ENCODE measurements around the gene RALGAPA2. TPM values are rescaled to one million over a fixed set of nuclear protein-coding genes. Genes with fewer than 3 reads are reported as not detected.

RALGAPA2 gene
- total and polyA plus RNA-seq, 5 donors from 2014 or later = 4.7 to 28.8 (median 6.2) TPM

DNA sequence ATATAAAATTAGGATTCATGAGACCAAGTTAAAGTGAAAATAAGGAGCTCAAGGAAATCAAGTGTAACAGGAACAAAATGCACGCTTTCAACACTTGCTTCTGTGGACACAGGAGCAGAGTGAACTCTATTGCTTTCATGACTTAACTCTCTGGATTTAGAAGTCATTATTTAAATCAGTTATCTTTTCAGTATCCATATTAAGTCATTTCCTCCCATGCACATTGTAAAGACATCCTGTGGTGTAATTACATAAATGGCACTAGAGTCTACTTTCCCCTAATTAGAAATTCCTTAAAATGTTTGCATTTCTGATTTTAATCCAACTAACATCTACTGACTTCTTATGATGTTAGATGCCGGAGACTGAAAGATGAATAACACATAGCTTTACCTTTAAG, 256.5 kb downstream of the RALGAPA2 start:
- Mint-ChIP-seq H3K4me3 (no peak overlapping the region), H3K27me3 (no peaks in the 10 kb centered on the region), H3K36me3 (peaks cover 35% of the 10 kb centered on the region), H3K4me1 (peaks cover 16 to 30% (median 23%) of the 10 kb centered on the region in 4 donors), H3K27ac (no peak overlapping the region), H3K9me3 (no peaks in the 10 kb centered on the region)
- Histone ChIP-seq H3K36me3 (ENCODE audit: control insufficient read depth, insufficient read depth, low read length) (no peaks in the 10 kb centered on the region), H3K9me3 (ENCODE audit: control insufficient read depth in 2 of 2, low read length in 2 of 2) (no peaks in the 10 kb centered on the region), H3K27ac (ENCODE audit: insufficient read depth, low read length, poor library complexity, severe bottlenecking) (no peak overlapping the region), H3K27me3 (ENCODE audit: control insufficient read depth, insufficient read depth, low read length) (no peaks in the 10 kb centered on the region), H3K4me1 (ENCODE audit: control insufficient read depth, insufficient read depth, low read length, poor library complexity, severe bottlenecking) (peaks cover 16% of the 10 kb centered on the region), H3K4me3 (ENCODE audit: low read depth, low read length) (no peak overlapping the region)
- DNase-seq = no peak
- no peak for ATAC-seq (ENCODE audit: low read depth in 2 of 2)

DNA sequence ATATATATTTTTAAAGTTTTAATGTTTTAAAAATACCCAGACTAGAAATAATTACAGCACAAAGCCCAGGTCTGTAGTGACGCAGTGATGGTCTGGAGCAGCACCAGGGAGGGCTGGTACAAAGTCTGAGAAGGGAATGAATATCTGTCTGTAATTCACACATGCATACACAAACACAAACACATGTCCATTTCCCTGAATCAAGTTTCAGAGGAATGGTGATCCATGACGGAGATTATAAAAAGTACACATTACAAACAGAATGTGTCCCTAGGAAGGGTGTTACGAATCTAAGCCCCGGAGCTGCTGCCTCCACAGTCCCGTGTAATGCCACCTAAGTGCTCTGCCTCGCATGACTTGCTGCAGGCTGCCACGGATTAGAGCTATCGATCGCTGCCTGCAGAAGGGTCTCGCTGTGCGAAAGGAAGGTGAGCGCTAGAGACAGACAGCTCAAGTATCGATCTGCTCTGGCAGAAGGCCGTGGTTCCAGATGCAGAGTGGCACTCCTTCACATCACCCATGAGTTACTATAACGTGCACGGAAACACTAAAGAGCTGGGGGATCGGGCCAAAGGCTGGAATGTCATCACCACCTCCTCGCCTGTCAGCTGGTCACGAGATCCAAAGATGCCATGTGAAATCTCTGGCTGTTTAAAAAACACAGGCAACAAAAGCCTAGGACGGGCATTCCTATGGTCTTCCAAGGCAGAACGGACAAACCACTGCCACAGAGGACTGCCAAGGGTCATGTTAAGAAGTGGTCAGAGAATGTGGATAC, 257.4 kb downstream of the RALGAPA2 start:
- H3K4me1 ChIP-seq (ENCODE audit: control insufficient read depth, insufficient read depth, low read length, poor library complexity, severe bottlenecking) = peaks cover 16% of the 10 kb centered on the region
- Mint-ChIP-seq H3K27me3 (no peaks in the 10 kb centered on the region), H3K4me1 (peaks cover 16 to 30% (median 23%) of the 10 kb centered on the region in 4 donors), H3K4me3 (no peak overlapping the region), H3K9me3 (no peaks in the 10 kb centered on the region), H3K27ac (peak overlapping the region in 1 of 3 donors; percentile 80), H3K36me3 (peaks cover 33% of the 10 kb centered on the region)
- DNase-seq (no peak), ATAC-seq (ENCODE audit: low read depth in 2 of 2) (no peak)
- no peaks in the 10 kb centered on the region for H3K36me3 ChIP-seq (ENCODE audit: control insufficient read depth, insufficient read depth, low read length)
- no peaks in the 10 kb centered on the region for H3K27me3 ChIP-seq (ENCODE audit: control insufficient read depth, insufficient read depth, low read length)
- H3K27ac ChIP-seq (ENCODE audit: insufficient read depth, low read length, poor library complexity, severe bottlenecking) = no peak overlapping the region
- no peak overlapping the region for H3K4me3 ChIP-seq (ENCODE audit: low read depth, low read length)
- H3K9me3 ChIP-seq (ENCODE audit: control insufficient read depth in 2 of 2, low read length in 2 of 2) = no peaks in the 10 kb centered on the region

DNA sequence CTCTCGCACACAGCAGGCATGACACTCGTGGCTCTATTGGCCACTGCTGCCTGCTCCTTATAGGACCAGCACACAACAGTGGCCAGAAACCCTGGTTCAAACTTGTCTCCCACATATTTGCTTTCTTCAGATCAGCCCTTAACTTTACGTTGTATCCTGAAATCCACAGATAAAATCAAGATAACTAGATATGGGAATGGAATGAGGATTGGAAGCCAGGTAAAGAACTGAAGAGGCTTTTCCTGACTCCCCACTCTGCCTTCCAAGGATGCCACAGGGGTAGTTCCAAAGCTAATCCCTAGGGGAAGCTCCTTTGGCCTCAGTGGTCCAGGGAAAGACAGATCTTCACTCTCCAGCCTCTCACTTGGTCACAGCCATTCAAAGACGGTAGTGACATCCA, 258.1 kb downstream of the RALGAPA2 start:
- Histone ChIP-seq H3K4me1 (ENCODE audit: control insufficient read depth, insufficient read depth, low read length, poor library complexity, severe bottlenecking) (peaks cover 16% of the 10 kb centered on the region), H3K27me3 (ENCODE audit: control insufficient read depth, insufficient read depth, low read length) (no peaks in the 10 kb centered on the region), H3K4me3 (ENCODE audit: low read depth, low read length) (no peak overlapping the region), H3K36me3 (ENCODE audit: control insufficient read depth, insufficient read depth, low read length) (no peaks in the 10 kb centered on the region), H3K9me3 (ENCODE audit: control insufficient read depth in 2 of 2, low read length in 2 of 2) (no peaks in the 10 kb centered on the region), H3K27ac (ENCODE audit: insufficient read depth, low read length, poor library complexity, severe bottlenecking) (no peak overlapping the region)
- Mint-ChIP-seq H3K4me1 (peaks cover 16 to 30% (median 23%) of the 10 kb centered on the region in 4 donors), H3K9me3 (no peaks in the 10 kb centered on the region), H3K27ac (peak overlapping the region in 1 of 3 donors; percentile 41), H3K4me3 (no peak overlapping the region), H3K36me3 (peaks cover 26% of the 10 kb centered on the region), H3K27me3 (no peaks in the 10 kb centered on the region)
- ATAC-seq (ENCODE audit: low read depth in 2 of 2) (no peak), DNase-seq (no peak)

DNA sequence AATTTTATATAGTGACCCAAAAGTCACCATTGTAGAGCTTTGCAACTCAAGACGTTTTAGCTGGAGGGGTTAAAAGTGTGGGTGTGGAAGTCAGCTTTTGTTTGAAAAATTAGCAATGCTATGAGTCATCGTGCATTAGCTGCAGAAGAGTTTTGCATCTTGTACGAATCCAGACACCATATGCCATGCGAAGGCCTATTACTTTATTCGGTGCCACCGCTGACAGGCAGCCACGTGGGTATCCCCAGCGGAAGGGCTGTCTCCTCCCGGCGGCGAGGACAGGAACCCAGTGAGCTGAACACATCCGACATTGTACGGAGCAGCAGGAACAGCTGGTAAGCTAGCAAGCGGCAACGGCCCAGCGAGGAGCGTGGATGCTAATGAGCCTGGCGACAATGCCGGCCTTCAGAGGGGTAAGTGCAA, 260.2 kb downstream of the RALGAPA2 start:
- peak overlapping the region in 2 of 3 donors; percentile 44 to 78 for H3K27ac Mint-ChIP-seq
- H3K9me3 ChIP-seq (ENCODE audit: control insufficient read depth in 2 of 2, low read length in 2 of 2) = no peaks in the 10 kb centered on the region
- DNase-seq = peak; percentile 16 to 81 (median 45)
- peak overlapping the region; percentile 69 for H3K4me3 ChIP-seq (ENCODE audit: low read depth, low read length)
- H3K4me3 Mint-ChIP-seq = peak overlapping the region; percentile 62 to 84 (median 84)
- peaks cover 16% of the 10 kb centered on the region for H3K4me1 ChIP-seq (ENCODE audit: control insufficient read depth, insufficient read depth, low read length, poor library complexity, severe bottlenecking)
- H3K27ac ChIP-seq (ENCODE audit: insufficient read depth, low read length, poor library complexity, severe bottlenecking) = no peak overlapping the region
- peak; percentile 92 to 95 for ATAC-seq (ENCODE audit: low read depth in 2 of 2)
- H3K27me3 Mint-ChIP-seq = no peaks in the 10 kb centered on the region
- H3K4me1 Mint-ChIP-seq = peaks cover 16 to 30% (median 23%) of the 10 kb centered on the region in 4 donors
- H3K27me3 ChIP-seq (ENCODE audit: control insufficient read depth, insufficient read depth, low read length) = no peaks in the 10 kb centered on the region
- H3K9me3 Mint-ChIP-seq = no peaks in the 10 kb centered on the region
- no peaks in the 10 kb centered on the region for H3K36me3 ChIP-seq (ENCODE audit: control insufficient read depth, insufficient read depth, low read length)
- peaks cover 29% of the 10 kb centered on the region for H3K36me3 Mint-ChIP-seq

DNA sequence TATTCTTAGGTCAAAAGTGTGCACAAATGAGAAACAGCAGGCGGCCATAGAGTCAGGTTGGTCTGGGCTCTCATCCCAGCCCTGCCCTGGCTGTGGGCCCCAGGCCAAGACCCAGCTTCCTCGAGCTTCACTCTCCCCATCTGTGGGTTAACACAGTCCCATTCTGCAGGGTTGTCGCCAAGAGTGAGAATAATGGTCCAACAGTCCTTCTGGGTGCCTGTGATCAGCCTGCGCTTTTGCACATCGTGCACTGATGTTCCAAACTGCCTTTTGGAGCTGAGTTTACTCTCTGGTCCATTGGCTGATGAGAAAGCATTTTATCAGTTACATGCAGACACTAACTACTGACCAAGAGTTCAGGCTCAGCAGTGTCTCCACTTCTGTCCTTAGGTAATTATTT, 261.9 kb downstream of the RALGAPA2 start:
- H3K4me1 ChIP-seq (ENCODE audit: control insufficient read depth, insufficient read depth, low read length, poor library complexity, severe bottlenecking) = peaks cover 16% of the 10 kb centered on the region
- Mint-ChIP-seq H3K4me1 (peaks cover 13 to 30% (median 22%) of the 10 kb centered on the region in 4 donors), H3K9me3 (no peaks in the 10 kb centered on the region), H3K27ac (no peak overlapping the region), H3K36me3 (peaks cover 28% of the 10 kb centered on the region), H3K4me3 (no peak overlapping the region), H3K27me3 (no peaks in the 10 kb centered on the region)
- no peaks in the 10 kb centered on the region for H3K36me3 ChIP-seq (ENCODE audit: control insufficient read depth, insufficient read depth, low read length)
- DNase-seq = no peak
- ATAC-seq (ENCODE audit: low read depth in 2 of 2) = no peak
- H3K27me3 ChIP-seq (ENCODE audit: control insufficient read depth, insufficient read depth, low read length) = no peaks in the 10 kb centered on the region
- no peak overlapping the region for H3K4me3 ChIP-seq (ENCODE audit: low read depth, low read length)
- H3K27ac ChIP-seq (ENCODE audit: insufficient read depth, low read length, poor library complexity, severe bottlenecking) = no peak overlapping the region
- no peaks in the 10 kb centered on the region for H3K9me3 ChIP-seq (ENCODE audit: control insufficient read depth in 2 of 2, low read length in 2 of 2)

DNA sequence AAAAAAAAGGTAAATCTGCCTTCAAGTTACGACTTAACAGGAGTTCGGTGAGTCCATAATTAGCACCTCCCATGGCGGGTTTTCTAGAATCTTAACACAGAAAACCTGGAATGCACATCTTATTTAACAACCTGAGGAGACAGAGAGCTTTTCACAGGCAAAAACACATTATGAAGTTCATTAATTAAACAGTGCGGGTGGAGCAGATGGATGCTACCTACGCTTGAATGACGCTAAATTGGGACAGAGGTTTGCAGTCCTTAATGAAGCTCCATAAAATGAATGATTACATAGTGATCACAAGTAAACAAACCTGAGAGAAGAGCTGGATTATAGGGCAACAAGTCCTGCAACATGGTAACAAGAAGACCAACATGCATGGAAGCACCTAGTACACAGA, 263.6 kb downstream of the RALGAPA2 start:
- no peak overlapping the region for H3K4me3 Mint-ChIP-seq
- Histone ChIP-seq H3K27me3 (ENCODE audit: control insufficient read depth, insufficient read depth, low read length) (no peaks in the 10 kb centered on the region), H3K27ac (ENCODE audit: insufficient read depth, low read length, poor library complexity, severe bottlenecking) (no peak overlapping the region), H3K4me3 (ENCODE audit: low read depth, low read length) (no peak overlapping the region), H3K36me3 (ENCODE audit: control insufficient read depth, insufficient read depth, low read length) (no peaks in the 10 kb centered on the region), H3K4me1 (ENCODE audit: control insufficient read depth, insufficient read depth, low read length, poor library complexity, severe bottlenecking) (peaks cover 16% of the 10 kb centered on the region), H3K9me3 (ENCODE audit: control insufficient read depth in 2 of 2, low read length in 2 of 2) (no peaks in the 10 kb centered on the region)
- DNase-seq = no peak
- peaks cover 17% of the 10 kb centered on the region for H3K36me3 Mint-ChIP-seq
- no peak for ATAC-seq (ENCODE audit: low read depth in 2 of 2)
- H3K27ac Mint-ChIP-seq = no peak overlapping the region
- peaks cover 8 to 21% (median 17%) of the 10 kb centered on the region in 4 donors for H3K4me1 Mint-ChIP-seq
- H3K9me3 Mint-ChIP-seq = no peaks in the 10 kb centered on the region
- H3K27me3 Mint-ChIP-seq = no peaks in the 10 kb centered on the region

DNA sequence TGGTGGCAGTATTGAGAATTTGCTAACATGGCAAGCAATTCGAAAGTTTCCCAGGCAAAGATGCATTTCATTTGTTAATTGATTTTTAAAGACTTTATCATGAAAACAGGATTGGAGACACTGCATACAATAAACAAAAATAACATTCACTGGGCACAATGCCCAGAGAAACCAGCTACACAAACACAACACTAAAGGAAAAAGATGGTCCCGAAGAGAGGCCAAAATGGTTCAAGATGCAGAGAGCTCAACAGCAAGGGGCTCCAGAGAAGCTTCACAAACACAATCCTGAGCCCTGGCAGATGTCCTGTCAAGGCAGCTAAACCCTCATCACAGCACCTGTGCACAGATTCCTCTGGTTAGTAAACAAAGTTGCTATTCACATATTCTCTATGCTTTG, 265.2 kb downstream of the RALGAPA2 start:
- no peaks in the 10 kb centered on the region for H3K36me3 ChIP-seq (ENCODE audit: control insufficient read depth, insufficient read depth, low read length)
- no peaks in the 10 kb centered on the region for H3K27me3 Mint-ChIP-seq
- peaks cover 0 to 4% (median 4%) of the 10 kb centered on the region in 4 donors for H3K4me1 Mint-ChIP-seq
- H3K4me3 Mint-ChIP-seq = no peak overlapping the region
- no peak overlapping the region for H3K27ac ChIP-seq (ENCODE audit: insufficient read depth, low read length, poor library complexity, severe bottlenecking)
- H3K27me3 ChIP-seq (ENCODE audit: control insufficient read depth, insufficient read depth, low read length) = no peaks in the 10 kb centered on the region
- no peak overlapping the region for H3K27ac Mint-ChIP-seq
- DNase-seq = no peak
- H3K9me3 ChIP-seq (ENCODE audit: control insufficient read depth in 2 of 2, low read length in 2 of 2) = no peaks in the 10 kb centered on the region
- peaks cover 16% of the 10 kb centered on the region for H3K36me3 Mint-ChIP-seq
- peaks cover 6% of the 10 kb centered on the region for H3K4me1 ChIP-seq (ENCODE audit: control insufficient read depth, insufficient read depth, low read length, poor library complexity, severe bottlenecking)
- H3K9me3 Mint-ChIP-seq = no peaks in the 10 kb centered on the region
- H3K4me3 ChIP-seq (ENCODE audit: low read depth, low read length) = no peak overlapping the region
- no peak for ATAC-seq (ENCODE audit: low read depth in 2 of 2)

Measured in CD4-positive, CD25-positive, alpha-beta regulatory T cell (primary cell).